Neutrophil (primary cell): ENCODE results near the gene OLFM3.

ENCODE experiments used
- H3K27ac ChIP-seq: fragments of 200-600 bp; sonication (generic); 2 replicates; pipeline ENCODE4 v1.5.1; 2016; ENCODE audit warnings: mild to moderate bottlenecking, moderate library complexity
- H3K27me3 ChIP-seq: fragments of 200-600 bp; sonication (generic); 2 replicates; pipeline ENCODE4 v1.6.0; 2016; ENCODE audit warnings: mild to moderate bottlenecking
- H3K36me3 ChIP-seq: fragments of 200-600 bp; sonication (generic); 2 replicates; pipeline ENCODE4 v1.5.1; 2017
- H3K4me1 ChIP-seq, 2 experiments: fragments of 200-600 bp in 1 of 2; sonication (generic) in 1 of 2; 1 replicate in 1 of 2; 2 replicates in 1 of 2; pipeline versions ENCODE4 v1.5.1 to v1.6.1; 2013 to 2016; ENCODE audit warnings: low read depth in 1 of 2, low read length in 1 of 2, mild to moderate bottlenecking in 1 of 2, moderate library complexity in 1 of 2; ENCODE audit not compliant: control insufficient read depth in 1 of 2, insufficient read depth in 1 of 2
- H3K4me3 ChIP-seq, 2 experiments: fragments of 200-600 bp in 1 of 2; sonication (generic) in 1 of 2; 1 replicate in 1 of 2; 2 replicates in 1 of 2; pipeline ENCODE4 v1.5.1; 2013 to 2016; ENCODE audit warnings: low read depth in 1 of 2, low read length in 1 of 2, mild to moderate bottlenecking in 1 of 2, moderate library complexity in 1 of 2
- H3K9me3 ChIP-seq: fragments of 200-600 bp; sonication (generic); 2 replicates; pipeline ENCODE4 v1.5.1; 2016
- CTCF ChIP-seq: fragments of 200-600 bp; sonication (generic); IDR thresholded peaks from 2 replicates; pipeline ENCODE4 v1.5.1; 2016; ENCODE audit warnings: antibody characterized with exemption

The OLFM3 gene

GRCh38 chr1:101798417-101798816, 198.3 kb downstream of the OLFM3 start:
- H3K27me3 ChIP-seq: no peaks in the 10 kb centered on the region
- H3K36me3 ChIP-seq: no peaks in the 10 kb centered on the region
- TF ChIP-seq CTCF: no peak
- H3K9me3 ChIP-seq: no peaks in the 10 kb centered on the region
- H3K4me1 ChIP-seq: no peaks in the 10 kb centered on the region
- H3K27ac ChIP-seq: no peak overlapping the region
- H3K4me3 ChIP-seq: no peak overlapping the region

- no peak overlapping the region for H3K4me3 ChIP-seq
- H3K27ac ChIP-seq: no peak overlapping the region
- no peaks in the 10 kb centered on the region for H3K27me3 ChIP-seq
- no peaks in the 10 kb centered on the region for H3K36me3 ChIP-seq
- H3K4me1 ChIP-seq: no peaks in the 10 kb centered on the region
- H3K9me3 ChIP-seq: no peaks in the 10 kb centered on the region
- TF ChIP-seq CTCF: no peak
These were observed 199.0 kb downstream of the OLFM3 start for GRCh38 chr1:101797722-101798121.

DNA sequence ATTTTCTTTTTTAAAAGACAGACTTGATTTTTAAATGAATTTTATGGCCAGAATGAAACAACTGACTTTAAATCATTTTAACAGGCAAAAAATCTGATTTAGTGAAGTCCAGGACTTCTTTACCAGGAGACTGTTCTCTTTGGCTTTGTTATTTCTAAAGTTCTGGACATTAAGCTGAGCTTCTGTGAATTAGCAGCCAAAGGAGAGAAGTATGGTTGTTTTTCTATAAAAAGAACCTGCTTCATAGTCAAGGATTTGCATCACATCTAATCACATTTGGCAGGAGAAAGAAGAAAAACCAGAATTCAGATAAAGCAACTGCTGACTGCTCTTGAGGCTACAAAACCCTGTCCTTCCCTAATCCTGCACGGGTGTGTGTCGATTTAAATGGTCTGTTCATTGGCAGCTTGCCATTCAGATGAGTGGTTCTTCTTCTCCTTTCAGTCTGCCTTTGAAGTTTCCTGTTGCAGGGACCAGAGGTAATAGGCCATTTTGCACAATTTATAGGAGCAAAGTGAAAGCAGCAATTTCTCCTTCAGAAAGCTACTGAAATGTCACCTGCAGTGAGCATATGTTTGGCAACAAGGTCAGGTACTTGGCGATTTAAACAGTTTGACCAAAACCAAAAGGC, 215.4 kb downstream of the OLFM3 start:
- H3K27me3 ChIP-seq: no peaks in the 10 kb centered on the region
- no peak overlapping the region for H3K4me3 ChIP-seq
- H3K36me3 ChIP-seq: no peaks in the 10 kb centered on the region
- TF ChIP-seq CTCF: no peak
- H3K9me3 ChIP-seq: no peaks in the 10 kb centered on the region
- no peaks in the 10 kb centered on the region for H3K4me1 ChIP-seq
- no peak overlapping the region for H3K27ac ChIP-seq

DNA sequence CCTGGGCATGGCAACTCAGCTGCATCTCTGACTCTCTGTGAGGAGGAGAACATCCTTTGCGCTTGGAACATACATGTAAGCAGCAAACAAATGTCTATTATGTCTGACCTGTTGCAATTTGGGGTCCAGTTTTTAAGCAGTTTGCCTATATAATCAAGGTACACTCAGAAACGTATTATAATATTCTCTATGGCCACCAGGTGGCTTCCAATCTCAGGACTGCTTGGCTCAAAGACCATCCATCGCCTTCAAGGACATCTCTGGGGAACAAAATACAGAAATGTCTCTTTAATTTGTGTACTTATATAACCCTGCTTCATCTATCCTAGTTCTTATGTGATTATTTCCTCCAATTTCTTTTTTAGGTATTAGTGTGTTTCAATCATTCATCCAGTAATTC, 227.2 kb downstream of the OLFM3 start:
- H3K9me3 ChIP-seq: no peaks in the 10 kb centered on the region

GRCh38 chr1:101757985-101758384, 238.7 kb downstream of the OLFM3 start:
- H3K4me1 ChIP-seq: no peaks in the 10 kb centered on the region
- no peaks in the 10 kb centered on the region for H3K36me3 ChIP-seq
- H3K27me3 ChIP-seq: no peaks in the 10 kb centered on the region
- H3K4me3 ChIP-seq: no peak overlapping the region
- no peak for TF ChIP-seq CTCF
- no peaks in the 10 kb centered on the region for H3K9me3 ChIP-seq
- no peak overlapping the region for H3K27ac ChIP-seq

More for the DNA sequence above, 227.2 kb downstream of the OLFM3 start:
- H3K27ac ChIP-seq: no peak overlapping the region
- no peaks in the 10 kb centered on the region for H3K27me3 ChIP-seq
- H3K4me1 ChIP-seq: no peaks in the 10 kb centered on the region
- no peak overlapping the region for H3K4me3 ChIP-seq
- no peaks in the 10 kb centered on the region for H3K36me3 ChIP-seq
- no peak for TF ChIP-seq CTCF
